ENCODE measurements around the gene TNN. TPM values are rescaled to one million over a fixed set of nuclear protein-coding genes. Genes with fewer than 3 reads are reported as not detected.
"Not testable (repeated sequence)": the region's sequence is repeated elsewhere in the genome, so short reads cannot be mapped to it uniquely, and the experiment has no call there.

TNN gene
- total RNA-seq, 4 donors from 2014 or later, result 0.16 to 2.2 (median 0.63) TPM

- H3K4me1 ChIP-seq, result no peaks in the 10 kb centered on the region
- no peak overlapping the region for H3K4me3 ChIP-seq
- DNase-seq (ENCODE audit: low spot score in 2 of 2), result no peak
- no peaks in the 10 kb centered on the region for H3K36me3 ChIP-seq
- TF ChIP-seq EP300 (IDR thresholded peaks at IDR 0.05) (no peak), POLR2A (IDR thresholded peaks at IDR 0.05) (no peak), POLR2AphosphoS5 (IDR thresholded peaks at IDR 0.05) (no peak), CTCF (IDR thresholded peaks at IDR 0.05) (no peak)
- H3K9me3 ChIP-seq, result no peaks in the 10 kb centered on the region
- H3K27ac ChIP-seq, result no peak overlapping the region
- 80% methylated on average over 7 of the region's 7 CpGs for WGBS
- H3K27me3 ChIP-seq, result no peaks in the 10 kb centered on the region
These were observed 30.2 kb upstream of the TNN start for GRCh38 chr1:175037416-175037815.

DNA sequence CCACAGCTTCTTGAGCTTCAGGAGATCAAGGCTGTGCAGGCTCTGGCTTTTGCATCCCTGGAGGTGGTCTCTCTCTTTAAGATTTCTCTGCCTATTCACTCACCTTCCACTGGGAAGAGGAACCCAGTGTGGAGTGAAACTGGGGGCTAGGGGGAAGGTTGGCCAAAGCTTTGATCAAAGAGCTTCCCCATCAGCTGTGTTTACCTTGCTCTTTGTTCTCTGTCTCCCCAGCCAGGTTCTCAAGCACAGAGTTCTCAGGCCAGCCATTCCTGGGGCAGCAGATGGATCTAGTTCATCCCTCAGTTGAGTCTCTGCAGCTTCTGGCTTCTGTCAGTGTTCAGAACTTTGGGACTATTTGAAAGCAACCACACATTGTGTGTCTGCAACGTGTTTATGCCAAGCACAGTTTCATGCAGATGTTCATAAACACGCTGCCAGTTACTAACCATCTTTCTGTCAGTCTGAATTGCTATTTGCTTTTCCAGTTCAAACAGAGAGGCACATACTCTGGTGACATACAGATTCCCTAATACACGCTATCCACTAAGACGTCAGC, 27.2 kb upstream of the TNN start:
- Histone ChIP-seq H3K36me3 (no peaks in the 10 kb centered on the region), H3K4me3 (no peak overlapping the region), H3K27me3 (peaks cover 15% of the 10 kb centered on the region), H3K4me1 (no peaks in the 10 kb centered on the region), H3K9me3 (no peaks in the 10 kb centered on the region), H3K27ac (no peak overlapping the region)
- TF ChIP-seq POLR2AphosphoS5 (IDR thresholded peaks at IDR 0.05) (no peak), CTCF (IDR thresholded peaks at IDR 0.05) (no peak), POLR2A (IDR thresholded peaks at IDR 0.05) (no peak), EP300 (IDR thresholded peaks at IDR 0.05) (no peak)
- no peak for DNase-seq (ENCODE audit: low spot score in 2 of 2)
- 57% methylated on average over 4 of the region's 4 CpGs for WGBS

GRCh38 chr1:175042650-175043049, 25.0 kb upstream of the TNN start:
- Histone ChIP-seq H3K4me1 (no peaks in the 10 kb centered on the region), H3K9me3 (no peaks in the 10 kb centered on the region), H3K27me3 (peaks cover 15% of the 10 kb centered on the region), H3K27ac (no peak overlapping the region), H3K4me3 (no peak overlapping the region), H3K36me3 (no peaks in the 10 kb centered on the region)
- no peak for DNase-seq (ENCODE audit: low spot score in 2 of 2)
- WGBS, result 81% methylated on average over 3 of the region's 3 CpGs
- TF ChIP-seq POLR2AphosphoS5 (IDR thresholded peaks at IDR 0.05) (no peak), POLR2A (IDR thresholded peaks at IDR 0.05) (no peak), EP300 (IDR thresholded peaks at IDR 0.05) (no peak), CTCF (IDR thresholded peaks at IDR 0.05) (no peak)

GRCh38 chr1:175043824-175044223, 23.8 kb upstream of the TNN start:
- Histone ChIP-seq H3K4me3 (no peak overlapping the region), H3K27ac (no peak overlapping the region), H3K9me3 (no peaks in the 10 kb centered on the region), H3K36me3 (no peaks in the 10 kb centered on the region), H3K4me1 (no peaks in the 10 kb centered on the region), H3K27me3 (peaks cover 15% of the 10 kb centered on the region)
- TF ChIP-seq CTCF (IDR thresholded peaks at IDR 0.05), result no peak
- no peak for TF ChIP-seq POLR2A (IDR thresholded peaks at IDR 0.05)
- TF ChIP-seq POLR2AphosphoS5 (IDR thresholded peaks at IDR 0.05), result no peak
- no peak for DNase-seq (ENCODE audit: low spot score in 2 of 2)
- 76% methylated on average over 19 of the region's 19 CpGs for WGBS

DNA sequence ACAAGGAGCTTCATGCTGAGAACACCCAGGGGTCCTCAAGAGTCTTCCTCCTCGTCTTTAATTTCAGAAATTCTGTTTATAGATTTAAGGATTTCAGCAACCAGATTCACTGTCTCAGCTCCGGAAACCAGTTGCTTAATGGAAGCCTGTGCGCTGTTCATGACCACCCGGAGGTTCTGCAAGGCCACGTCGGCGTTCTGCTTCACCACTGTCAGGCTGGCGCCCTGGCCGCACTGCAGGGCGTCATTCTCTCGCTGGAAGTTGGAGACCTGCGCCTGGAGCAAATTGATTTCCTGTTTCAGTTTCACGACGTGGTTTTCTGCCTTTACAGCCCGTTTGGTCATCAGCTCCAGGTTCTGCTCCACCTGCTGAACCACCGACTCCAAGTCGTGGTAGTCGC, 23.0 kb upstream of the TNN start:
- H3K4me1 ChIP-seq; DNase-seq (ENCODE audit: low spot score in 2 of 2); H3K4me3 ChIP-seq; H3K36me3 ChIP-seq; H3K9me3 ChIP-seq; H3K27ac ChIP-seq: not testable (repeated sequence)
- 92% methylated on average over 18 of the region's 18 CpGs for WGBS
- H3K27me3 ChIP-seq, result peaks cover 21% of the 10 kb centered on the region

DNA sequence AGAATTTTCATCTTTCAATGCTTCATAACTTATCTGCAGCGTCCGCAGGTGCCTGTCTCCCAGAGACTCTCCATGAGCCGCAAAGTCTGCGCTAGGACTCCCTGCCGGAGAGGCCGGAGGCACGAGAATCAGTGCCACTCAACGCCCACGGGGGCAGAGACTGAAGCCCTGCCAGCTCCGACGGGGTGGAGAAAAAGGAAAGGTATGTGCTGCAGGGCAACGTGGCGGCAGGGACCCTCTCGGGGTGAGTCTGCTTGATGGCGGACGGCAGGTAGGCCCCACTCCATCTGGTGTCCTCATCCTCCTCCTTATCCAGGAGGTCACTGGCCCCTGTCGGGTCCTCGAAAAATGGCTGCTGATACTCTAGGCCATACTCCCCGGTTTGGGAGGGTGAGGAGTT, 22.5 kb upstream of the TNN start:
- WGBS, result 94% methylated on average over 17 of the region's 19 CpGs
- TF ChIP-seq CTCF (IDR thresholded peaks at IDR 0.05), result no peak
- no peak for TF ChIP-seq POLR2AphosphoS5 (IDR thresholded peaks at IDR 0.05)
- TF ChIP-seq EP300 (IDR thresholded peaks at IDR 0.05), result no peak
- no peak for TF ChIP-seq POLR2A (IDR thresholded peaks at IDR 0.05)
- Histone ChIP-seq H3K4me1 (no peaks in the 10 kb centered on the region), H3K27me3 (peaks cover 23% of the 10 kb centered on the region), H3K4me3 (no peak overlapping the region), H3K36me3 (no peaks in the 10 kb centered on the region), H3K27ac (no peak overlapping the region), H3K9me3 (no peaks in the 10 kb centered on the region)
- DNase-seq (ENCODE audit: low spot score in 2 of 2), result no peak
